HG03196 (cell line): ENCODE measurements around the gene IL17RB.

ENCODE experiments used
- ATAC-seq: cut with Tn5 transposase; IDR thresholded peaks from one replicate; pipeline ENCODE4 v1.9.1; 2021; ENCODE audit not compliant: unreplicated experiment

The IL17RB gene

DNA sequence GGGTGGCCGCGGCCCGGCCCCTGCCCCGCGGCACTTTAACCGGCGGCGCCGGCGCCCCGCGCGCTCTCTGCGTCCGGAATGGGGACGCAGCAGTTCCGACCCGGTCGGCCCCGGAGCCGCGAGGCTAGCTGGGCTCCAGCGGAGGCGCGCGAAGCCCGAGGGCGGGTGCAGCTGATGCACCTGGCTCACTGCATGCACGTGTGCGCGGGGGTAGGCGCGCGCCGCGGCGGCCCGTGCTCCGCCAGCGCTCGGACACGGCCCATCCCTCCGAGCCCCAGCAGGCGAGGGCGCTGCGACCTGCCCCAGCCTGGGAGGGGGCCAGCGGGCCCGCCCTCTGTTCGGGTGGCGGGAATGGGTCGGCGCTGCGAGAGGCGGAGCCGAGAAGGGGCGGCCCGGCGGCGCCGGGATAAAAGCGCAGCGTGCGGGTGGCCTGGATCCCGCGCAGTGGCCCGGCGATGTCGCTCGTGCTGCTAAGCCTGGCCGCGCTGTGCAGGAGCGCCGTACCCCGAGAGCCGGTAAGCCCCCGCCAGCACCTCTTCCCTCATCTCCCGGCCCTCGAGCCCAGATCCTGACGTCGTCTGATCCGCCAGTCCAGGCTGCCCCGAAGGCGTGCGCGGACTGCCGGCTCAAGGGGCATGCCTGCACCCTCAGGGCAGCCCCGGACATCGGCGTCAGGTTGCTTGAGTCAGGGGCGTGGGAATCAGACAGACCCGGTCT is at the start of gene IL17RB, which contains the start of gene CHDH:
TSS of gene IL17RB (plus strand) at position 435 of the 717 bp plus-strand sequence. CDS start at position 456, 21 bp downstream.
TSS of gene CHDH (minus strand) at position 286 of the 717 bp plus-strand sequence. CDS start 22,411 bp downstream, outside the sequence.
- ATAC-seq, result no peak

DNA sequence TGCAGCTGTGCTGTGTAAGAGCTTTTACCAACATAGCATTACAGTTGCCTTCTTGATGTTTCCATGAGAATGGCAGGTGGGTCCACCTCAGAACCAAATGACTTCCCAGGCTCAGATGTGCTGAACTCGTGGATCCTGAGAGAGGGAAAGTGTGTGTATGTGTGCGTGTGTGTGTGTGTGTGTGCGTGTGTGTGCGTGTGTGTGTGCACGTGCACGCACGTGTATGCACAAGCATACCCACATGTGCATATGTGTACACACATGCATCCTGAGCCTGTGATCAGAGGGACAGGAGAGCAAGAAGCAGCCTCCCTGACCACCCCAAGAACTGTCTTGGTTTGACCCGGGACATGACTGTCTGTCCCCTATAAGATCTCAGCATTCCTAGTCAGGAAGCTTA is 48.2 kb upstream of the IL17RB start:
- no peak for ATAC-seq

- no peak for ATAC-seq
Measured at GRCh38 chr3:53799338-53799865, 47.0 kb upstream of the IL17RB start.

- ATAC-seq, result no peak
Measured at GRCh38 chr3:53800041-53800906, 46.1 kb upstream of the IL17RB start.

- no peak for ATAC-seq
Measured at GRCh38 chr3:53801319-53801718, 45.0 kb upstream of the IL17RB start.

DNA sequence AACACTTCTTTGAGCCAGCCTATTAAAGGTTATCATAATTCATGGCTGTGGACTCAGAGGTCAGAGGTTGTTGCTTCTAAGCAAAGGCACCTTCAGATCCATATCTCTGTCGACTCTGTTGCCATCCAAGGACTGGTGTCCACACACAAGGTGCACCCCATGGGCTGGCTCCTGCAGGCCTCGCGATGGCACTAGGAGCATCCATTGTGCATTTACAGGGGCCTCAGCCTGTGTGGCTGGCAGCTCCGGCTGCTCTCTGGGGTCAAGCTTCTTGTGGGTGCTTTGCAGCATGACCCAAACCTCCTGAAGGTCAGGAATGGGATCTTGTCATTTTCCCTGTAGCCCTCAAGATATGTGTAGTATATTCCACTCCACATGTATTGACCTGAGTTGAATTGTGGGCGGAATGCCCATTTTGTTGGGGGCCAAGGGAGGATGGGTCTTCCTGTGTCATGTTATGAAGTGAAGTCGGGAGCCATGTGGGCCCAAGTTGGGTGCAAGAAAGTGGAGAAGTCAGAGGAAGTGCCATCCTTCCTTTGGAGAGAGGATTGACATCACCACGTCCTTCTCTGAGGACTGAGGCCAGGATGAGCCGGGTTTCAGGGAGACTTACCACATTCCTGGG is 44.0 kb upstream of the IL17RB start:
- ATAC-seq, result no peak

GRCh38 chr3:53803124-53803815 is 43.1 kb upstream of the IL17RB start:
- no peak for ATAC-seq

- no peak for ATAC-seq
Measured at GRCh38 chr3:53803816-53804695, 42.3 kb upstream of the IL17RB start.

DNA sequence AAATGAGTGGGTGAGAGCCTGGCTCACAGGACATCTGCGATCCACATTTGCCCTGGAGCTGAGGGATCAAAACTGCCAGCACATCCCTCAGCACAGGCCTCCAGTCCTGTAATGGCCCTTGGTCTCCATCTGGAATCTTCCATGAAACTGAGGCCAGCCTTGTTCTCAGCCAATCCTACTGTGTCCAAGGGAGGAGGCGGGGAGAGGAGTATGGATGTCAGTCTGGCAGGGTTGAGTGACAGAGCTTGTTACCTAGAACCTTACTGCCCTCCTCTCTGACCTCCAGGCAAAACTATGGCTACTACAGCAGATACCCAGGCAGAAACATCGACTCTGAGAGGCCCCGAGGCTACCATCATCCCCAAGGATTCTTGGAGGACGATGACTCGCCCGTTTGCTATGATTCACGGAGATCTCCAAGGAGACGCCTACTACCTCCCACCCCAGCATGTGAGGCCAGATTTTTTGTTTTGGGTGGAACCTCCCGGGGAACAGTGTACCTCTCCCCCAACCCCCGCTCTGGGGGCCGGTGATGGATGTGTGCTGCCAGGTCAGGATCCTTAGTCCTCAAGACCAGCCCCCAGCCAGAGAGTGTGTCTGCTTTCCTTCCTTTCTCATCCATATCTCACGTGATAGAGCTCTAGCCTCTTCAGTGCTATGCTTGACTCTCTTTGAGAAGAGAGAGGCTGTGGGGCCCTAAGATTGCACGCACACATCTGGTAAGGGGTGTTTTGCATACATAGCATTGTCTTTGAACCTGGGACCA is 41.5 kb upstream of the IL17RB start:
- no peak for ATAC-seq

DNA sequence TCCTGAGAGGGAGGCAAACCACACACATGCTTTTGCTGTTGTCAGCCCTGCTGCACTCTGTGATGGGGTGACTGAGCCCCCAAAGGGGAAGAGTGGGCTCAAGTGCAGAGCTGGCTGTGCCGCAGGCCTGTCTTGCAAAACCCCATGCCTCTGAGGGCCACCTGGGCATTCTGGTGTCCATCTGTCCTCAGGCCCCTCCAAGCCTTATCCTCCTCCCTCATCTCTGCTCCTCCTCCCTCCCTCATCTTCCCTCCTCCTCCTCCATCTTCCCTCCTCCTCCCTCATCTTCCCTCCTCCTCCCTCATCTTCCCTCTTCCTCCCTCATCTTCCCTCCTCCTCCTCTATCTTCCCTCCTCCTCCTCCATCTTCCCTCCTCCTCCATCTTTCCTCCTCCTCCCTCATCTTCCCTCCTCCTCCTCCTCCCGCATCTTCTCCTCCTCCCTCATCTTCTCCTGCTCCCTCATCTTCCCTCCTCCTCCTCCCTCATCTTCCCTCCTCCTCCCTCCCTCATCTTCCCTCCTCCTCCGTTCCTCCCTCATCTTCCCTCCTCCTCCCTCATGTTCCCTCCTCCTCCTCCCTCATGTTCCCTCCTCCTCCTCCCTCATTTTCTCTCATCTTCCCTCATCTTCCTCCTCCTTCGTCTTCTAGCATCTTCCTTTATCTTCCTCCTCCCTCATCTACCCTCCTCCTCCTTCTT is 40.8 kb upstream of the IL17RB start:
- ATAC-seq, result no peak

- peak; percentile 53 for ATAC-seq
Measured at GRCh38 chr3:53806182-53807116, 39.9 kb upstream of the IL17RB start.

GRCh38 chr3:53807117-53807810 is 39.1 kb upstream of the IL17RB start:
- no peak for ATAC-seq

- ATAC-seq, result no peak
Measured at GRCh38 chr3:53808496-53808895, 37.9 kb upstream of the IL17RB start.

DNA sequence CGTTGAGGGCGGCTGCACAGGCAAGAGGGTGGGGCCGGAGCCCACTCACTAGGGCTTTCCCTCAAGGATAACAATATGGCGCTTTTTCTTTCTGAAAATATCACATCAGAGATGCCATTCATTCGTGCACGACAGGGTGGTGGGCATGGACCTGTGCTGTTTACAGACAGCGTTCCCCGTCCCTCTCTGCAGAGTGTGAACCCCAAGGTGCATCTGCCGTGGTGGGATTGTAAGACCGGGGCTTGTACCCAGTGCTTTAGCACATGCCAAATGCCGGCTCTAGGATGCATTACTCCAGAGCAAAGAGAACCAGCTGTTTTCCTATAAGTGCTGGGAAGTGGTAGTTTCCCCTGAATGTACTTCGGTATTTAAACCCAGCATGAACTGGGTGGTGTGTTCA is 37.1 kb upstream of the IL17RB start:
- ATAC-seq, result no peak

- ATAC-seq, result no peak
Measured at GRCh38 chr3:53809764-53810400, 36.5 kb upstream of the IL17RB start.
